Endothelial cell of umbilical vein (primary cell): ENCODE results near the gene GMPPA. TPM values are rescaled to one million over a fixed set of nuclear protein-coding genes. Genes with fewer than 3 reads are reported as not detected.

Experiments
- BruUV-seq: library from RNA; stranded (reverse); fragments of 400-500 nt; replicated peaks from 2 replicates; lab custom pipeline; 2021; lab: Mats Ljungman, UMichigan
- CTCF ChIA-PET: fragments of 300-600, 350-600 bp; sonication (Branson Sonifier 250); formaldehyde crosslinking; loops from one replicate; lab custom pipeline; 2021; ENCODE audit warnings: antibody characterized with exemption, inconsistent platforms; lab: Charles Lee
- POLR2A ChIA-PET: fragments of 300-600, 350-600 bp; sonication (Branson Sonifier 250); formaldehyde crosslinking; loops from one replicate; lab custom pipeline; 2021; ENCODE audit warnings: antibody characterized with exemption, inconsistent platforms; lab: Charles Lee
- DNase-seq: peaks from one replicate; pipeline ENCODE4 v3.0.0-alpha.2; 2011; ENCODE audit warnings: low read depth, low spot score
- FAIRE-seq: peaks from 2 replicates; lab custom pipeline; 2011; peaks lifted over from hg19 to GRCh38; lab: Jason Lieb, UNC
- H2AFZ ChIP-seq: 2 replicates; pipeline ENCODE4 v1.6.0; 2012; ENCODE audit warnings: low read depth, low read length, control low read depth, inconsistent platforms
- H3K27ac ChIP-seq: 2 replicates; pipeline ENCODE4 v1.5.1; 2011; ENCODE audit warnings: low read depth, mild to moderate bottlenecking, control low read depth, low read length, moderate library complexity; ENCODE audit not compliant: insufficient read depth
- H3K27me3 ChIP-seq, 2 experiments: 2 replicates each; pipeline versions ENCODE4 v1.6.0 to v1.6.1; 2011; ENCODE audit warnings: low read length in 2 of 2, mixed read lengths in 1 of 2; ENCODE audit not compliant: control insufficient read depth in 2 of 2, insufficient read depth in 2 of 2
- H3K36me3 ChIP-seq, 2 experiments: 2 replicates in 1 of 2; 3 replicates in 1 of 2; pipeline ENCODE4 v1.5.1; 2011; ENCODE audit warnings: low read length in 2 of 2, mild to moderate bottlenecking in 1 of 2, moderate library complexity in 1 of 2; ENCODE audit not compliant: control insufficient read depth in 2 of 2, insufficient read depth in 2 of 2; ENCODE audit errors: extremely low read depth in 1 of 2
- H3K4me1 ChIP-seq: 3 replicates; pipeline ENCODE4 v1.5.1; 2011; ENCODE audit warnings: mild to moderate bottlenecking, low read length; ENCODE audit not compliant: control insufficient read depth, insufficient read depth; ENCODE audit errors: extremely low read depth
- H3K4me2 ChIP-seq: 2 replicates; pipeline ENCODE4 v1.6.1; 2011; ENCODE audit warnings: low read length, control low read depth, mixed read lengths; ENCODE audit not compliant: insufficient read depth
- H3K4me3 ChIP-seq, 3 experiments: fragments of 200-600 bp in 1 of 3; sonication (generic), shearing (Covaris generic) in 1 of 3; replicated peaks in 1 of 3; 2 replicates each; pipeline ENCODE4 v1.5.1; 2011 to 2016; ENCODE audit warnings: control low read depth in 3 of 3, low read length in 3 of 3, mild to moderate bottlenecking in 2 of 3, inconsistent platforms in 1 of 3, low read depth in 1 of 3, moderate library complexity in 1 of 3; ENCODE audit not compliant: insufficient read depth in 1 of 3
- H3K79me2 ChIP-seq: 2 replicates; pipeline ENCODE4 v1.6.0; 2012; ENCODE audit warnings: low read length, inconsistent platforms; ENCODE audit not compliant: control insufficient read depth, insufficient read depth
- H3K9ac ChIP-seq: replicated peaks from 2 replicates; pipeline ENCODE3; 2011; ENCODE audit warnings: low read length, control low read depth; ENCODE audit not compliant: insufficient read depth; ENCODE audit errors: extremely low read depth
- H3K9me1 ChIP-seq: replicated peaks from 3 replicates; pipeline ENCODE4 v1.6.0; 2011; ENCODE audit warnings: mild to moderate bottlenecking, low read length; ENCODE audit not compliant: control insufficient read depth, insufficient read depth; ENCODE audit errors: extremely low read depth
- H3K9me3 ChIP-seq: replicated peaks from 2 replicates; pipeline ENCODE4 v1.5.1; 2012; ENCODE audit warnings: low read length, inconsistent platforms; ENCODE audit not compliant: control insufficient read depth, insufficient read depth
- H4K20me1 ChIP-seq: replicated peaks from 2 replicates; pipeline ENCODE3; 2011; ENCODE audit warnings: mild to moderate bottlenecking, low read length; ENCODE audit not compliant: control insufficient read depth, insufficient read depth; ENCODE audit errors: extremely low read depth
- EZH2 ChIP-seq: IDR thresholded peaks from 2 replicates; pipeline ENCODE4 v1.6.1; 2012; ENCODE audit warnings: borderline replicate concordance, low read depth, mild to moderate bottlenecking, moderate library complexity, low read length, inconsistent platforms; ENCODE audit not compliant: severe bottlenecking
- FOS ChIP-seq: IDR thresholded peaks from 2 replicates; pipeline ENCODE4 v1.6.1; 2011; ENCODE audit warnings: mild to moderate bottlenecking, low read length, moderate library complexity, borderline replicate concordance; ENCODE audit not compliant: insufficient read depth
- GATA2 ChIP-seq: IDR thresholded peaks from 2 replicates; pipeline ENCODE4 v1.7.0; 2011; ENCODE audit warnings: low read depth, mild to moderate bottlenecking, moderate library complexity, mixed read lengths, low read length; ENCODE audit not compliant: insufficient read length, insufficient read depth
- JUN ChIP-seq: IDR thresholded peaks from 2 replicates; pipeline ENCODE4 v1.6.1; 2011; ENCODE audit warnings: borderline replicate concordance, low read depth; ENCODE audit not compliant: insufficient read length, insufficient read depth
- MYC ChIP-seq: IDR thresholded peaks from one replicate; pipeline ENCODE4 v1.6.1; 2011; ENCODE audit warnings: mild to moderate bottlenecking, low read depth, low read length
- POLR2A ChIP-seq: IDR thresholded peaks from 2 replicates; pipeline ENCODE4 v1.6.1; 2012; ENCODE audit warnings: low read depth, mild to moderate bottlenecking, control low read depth, low read length
- POLR2AphosphoS5 ChIP-seq: IDR thresholded peaks from 2 replicates; pipeline ENCODE4 v1.6.1; 2012; ENCODE audit warnings: low read depth, mild to moderate bottlenecking, control low read depth, low read length, moderate library complexity; ENCODE audit not compliant: insufficient read depth
- dilution Hi-C: fragments of 300-500 bp; cut with MboI; formaldehyde crosslinking; loops from one replicate; pipeline ENCODE4 v1.15.0; 2019; ENCODE audit warnings: low sequenced_read_pairs; ENCODE audit not compliant: extremely low pct_ligation_motif_present
- intact Hi-C: fragments of 100-400 bp; cut with micrococcal nuclease; formaldehyde crosslinking; loops from one replicate; pipeline ENCODE4 v1.10.0; 2022
- polyA plus RNA-seq, 4 experiments: library from polyadenylated mRNA; depleted of rRNA in 3 of 4; stranded (reverse) in 3 of 4; unstranded in 1 of 4; fragments of >200 nt; gene quantifications; 2 replicates each; pipeline versions ENCODE4 v1.2.1 to v1.2.3, GENCODE V29; 2011 to 2012; ENCODE audit warnings: missing spikeins in 1 of 4
- total RNA-seq: library from RNA; stranded (reverse); gene quantifications from 2 replicates; pipeline ENCODE4 v1.2.3, GENCODE V29; 2021
- TF ChIP-seq, protein P1 (sequence below), 2 donors: IDR thresholded peaks; 1 replicate in 1 of 2; 2 replicates in 1 of 2; pipeline ENCODE4 v1.5.1; 2011; ENCODE audit warnings: low read length in 2 of 2, mild to moderate bottlenecking in 2 of 2, moderate library complexity in 2 of 2, control low read depth in 1 of 2, inconsistent platforms in 1 of 2, low read depth in 1 of 2; ENCODE audit not compliant: insufficient read depth in 1 of 2; ENCODE audit errors: extremely low read depth in 1 of 2
- TF ChIP-seq, protein P2 (sequence below): IDR thresholded peaks from 2 replicates; pipeline ENCODE4 v1.6.1; 2011; ENCODE audit not compliant: insufficient read depth, insufficient read length

The GMPPA gene
- total and polyA plus RNA-seq, 2 donors (not counting 3 experiments of a cell fraction or from before 2014, with no cell fraction given), result 39.1 to 104 TPM

DNA sequence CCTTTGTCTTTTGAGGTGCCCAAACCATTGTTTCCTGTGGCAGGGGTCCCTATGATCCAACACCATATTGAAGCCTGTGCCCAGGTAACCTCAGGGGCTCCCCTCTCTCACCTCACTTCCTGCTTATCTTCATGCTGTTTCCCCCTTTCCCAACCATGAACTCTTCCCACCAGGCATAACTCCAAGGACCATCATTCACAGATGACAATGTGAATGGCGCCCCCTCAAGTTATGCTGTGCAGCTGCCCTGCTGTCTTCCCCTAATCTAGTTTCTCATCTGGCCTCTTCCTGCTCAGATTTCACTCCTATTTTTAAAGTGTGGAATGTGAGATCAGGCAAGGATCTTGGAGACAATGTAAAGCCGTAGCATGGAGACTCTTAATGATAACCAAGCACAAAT is 1.4 kb downstream of the GMPPA start:
- H3K9me3 ChIP-seq, result no peaks in the 10 kb centered on the region
- POLR2A ChIA-PET, result interaction anchor here (2.6 kb wide), 1 partner anchor 10 kb away, joined by 20 read pairs; no protein-coding TSS in a partner anchor
- intact Hi-C loops, result no loop called here
- TF ChIP-seq JUN (no peak), GATA2 (no peak), MYC (no peak), POLR2AphosphoS5 (no peak)
- TF ChIP-seq, protein P1, sequence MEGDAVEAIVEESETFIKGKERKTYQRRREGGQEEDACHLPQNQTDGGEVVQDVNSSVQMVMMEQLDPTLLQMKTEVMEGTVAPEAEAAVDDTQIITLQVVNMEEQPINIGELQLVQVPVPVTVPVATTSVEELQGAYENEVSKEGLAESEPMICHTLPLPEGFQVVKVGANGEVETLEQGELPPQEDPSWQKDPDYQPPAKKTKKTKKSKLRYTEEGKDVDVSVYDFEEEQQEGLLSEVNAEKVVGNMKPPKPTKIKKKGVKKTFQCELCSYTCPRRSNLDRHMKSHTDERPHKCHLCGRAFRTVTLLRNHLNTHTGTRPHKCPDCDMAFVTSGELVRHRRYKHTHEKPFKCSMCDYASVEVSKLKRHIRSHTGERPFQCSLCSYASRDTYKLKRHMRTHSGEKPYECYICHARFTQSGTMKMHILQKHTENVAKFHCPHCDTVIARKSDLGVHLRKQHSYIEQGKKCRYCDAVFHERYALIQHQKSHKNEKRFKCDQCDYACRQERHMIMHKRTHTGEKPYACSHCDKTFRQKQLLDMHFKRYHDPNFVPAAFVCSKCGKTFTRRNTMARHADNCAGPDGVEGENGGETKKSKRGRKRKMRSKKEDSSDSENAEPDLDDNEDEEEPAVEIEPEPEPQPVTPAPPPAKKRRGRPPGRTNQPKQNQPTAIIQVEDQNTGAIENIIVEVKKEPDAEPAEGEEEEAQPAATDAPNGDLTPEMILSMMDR (IDR thresholded peaks at IDR 0.05; ENCODE audit: extremely low read depth in 1 of 2, insufficient read depth in 1 of 2, low read depth in 1 of 2, low read length in 2 of 2), result peak; percentile 12 to 17
- CTCF ChIA-PET, result interaction anchor here (1.0 to 19.9 kb wide), 3 partner anchors 8 to 29 kb away, joined by 4 to 731 read pairs (median 151); no protein-coding TSS in a partner anchor
- H3K36me3 ChIP-seq, result peaks cover 0 to 16% of the 10 kb centered on the region in 2 experiments
- H4K20me1 ChIP-seq, result no peaks in the 10 kb centered on the region
- BruUV-seq, result no TSS peak
- H3K4me3 ChIP-seq, result no peak overlapping the region
- H3K27ac ChIP-seq, result no peak overlapping the region
- H3K79me2 ChIP-seq, result no peaks in the 10 kb centered on the region
- H3K9me1 ChIP-seq, result no peaks in the 10 kb centered on the region
- no peak overlapping the region for H2AFZ ChIP-seq
- dilution Hi-C loops, result no loop called here
- H3K4me1 ChIP-seq, result peaks cover 12% of the 10 kb centered on the region
- no peak overlapping the region for H3K9ac ChIP-seq
- no peak overlapping the region for H3K4me2 ChIP-seq
- peaks cover 19 to 25% of the 10 kb centered on the region in 2 experiments for H3K27me3 ChIP-seq
- FAIRE-seq, result no peak
- DNase-seq, result no peak

DNA sequence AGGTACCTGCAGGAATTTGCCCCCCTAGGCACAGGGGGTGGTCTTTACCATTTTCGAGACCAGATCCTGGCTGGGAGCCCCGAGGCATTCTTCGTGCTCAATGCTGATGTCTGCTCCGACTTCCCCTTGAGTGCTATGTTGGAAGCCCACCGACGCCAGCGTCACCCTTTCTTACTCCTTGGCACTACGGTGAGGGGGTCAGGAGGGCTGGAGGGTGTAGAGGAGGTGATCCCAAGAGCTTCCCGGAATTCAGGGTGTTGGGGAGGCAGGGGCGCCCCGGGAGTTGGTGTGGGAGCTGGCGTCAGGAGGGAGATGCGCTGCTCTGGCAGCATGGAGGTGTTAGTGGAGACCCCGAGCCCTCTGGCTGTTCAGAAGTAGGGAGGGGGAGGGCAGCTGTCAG is 3.2 kb downstream of the GMPPA start:
- H3K27ac ChIP-seq, result no peak overlapping the region
- no peak overlapping the region for H2AFZ ChIP-seq
- H3K9me1 ChIP-seq, result no peaks in the 10 kb centered on the region
- peaks cover 0 to 28% of the 10 kb centered on the region in 2 experiments for H3K36me3 ChIP-seq
- POLR2A ChIA-PET, result no interaction called here
- DNase-seq, result no peak
- H3K9ac ChIP-seq, result no peak overlapping the region
- peaks cover 12% of the 10 kb centered on the region for H3K4me1 ChIP-seq
- no peak overlapping the region for H3K4me3 ChIP-seq
- no peak for FAIRE-seq
- dilution Hi-C loops, result no loop called here
- intact Hi-C loops, result no loop called here
- no peaks in the 10 kb centered on the region for H3K9me3 ChIP-seq
- CTCF ChIA-PET, result no interaction called here
- H3K79me2 ChIP-seq, result no peaks in the 10 kb centered on the region
- BruUV-seq, result no TSS peak
- no peak overlapping the region for H3K4me2 ChIP-seq
- H4K20me1 ChIP-seq, result no peaks in the 10 kb centered on the region
- TF ChIP-seq FOS (no peak), EZH2 (no peak), GATA2 (no peak), POLR2A (no peak), POLR2AphosphoS5 (no peak), JUN (no peak), MYC (no peak)
- TF ChIP-seq, protein P2, sequence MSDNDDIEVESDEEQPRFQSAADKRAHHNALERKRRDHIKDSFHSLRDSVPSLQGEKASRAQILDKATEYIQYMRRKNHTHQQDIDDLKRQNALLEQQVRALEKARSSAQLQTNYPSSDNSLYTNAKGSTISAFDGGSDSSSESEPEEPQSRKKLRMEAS, result no peak
- TF ChIP-seq, protein P1 (IDR thresholded peaks at IDR 0.05; ENCODE audit: extremely low read depth in 1 of 2, insufficient read depth in 1 of 2, low read depth in 1 of 2, low read length in 2 of 2), result no peak
- peaks cover 7 to 9% of the 10 kb centered on the region in 2 experiments for H3K27me3 ChIP-seq
